ENCODE data around the gene ZNF714.

- TF ChIP-seq CTCF (IDR thresholded peaks at IDR 0.05) (no peak), ZFX (IDR thresholded peaks at IDR 0.05; ENCODE audit: borderline replicate concordance) (no peak)
These were observed 10.1 kb downstream of the ZNF714 start for GRCh38 chr19:21092109-21092508.

Data from 22Rv1 (cell line).